RCC 7860 (cell line): ENCODE data around the gene TSPAN7.

Experiments used
- DNase-seq: peaks from one replicate; pipeline ENCODE4 v3.0.0-alpha.2; 2015; ENCODE audit warnings: low spot score
- FAIRE-seq: peaks from 2 replicates; lab custom pipeline; 2012; peaks lifted over from hg19 to GRCh38; lab: Jason Lieb, UNC

The TSPAN7 gene

GRCh38 chrX:38561126-38561868, at the start of gene TSPAN7:
TSS of gene TSPAN7 (plus strand) at chrX:38561542. CDS start at chrX:38561547, 5 bp downstream.
- no peak for FAIRE-seq
- DNase-seq, result no peak

- no peak for DNase-seq
- FAIRE-seq, result no peak
These were observed 48.1 kb upstream of the TSPAN7 start for GRCh38 chrX:38513112-38513742.

- FAIRE-seq, result no peak
- no peak for DNase-seq
These were observed 47.1 kb upstream of the TSPAN7 start for GRCh38 chrX:38514016-38514854.

GRCh38 chrX:38515291-38515690, 46.1 kb upstream of the TSPAN7 start:
- FAIRE-seq (no peak), DNase-seq (no peak)

- FAIRE-seq (no peak), DNase-seq (no peak)
These were observed 45.1 kb upstream of the TSPAN7 start for GRCh38 chrX:38516196-38516774.

GRCh38 chrX:38519651-38520050, 41.7 kb upstream of the TSPAN7 start:
- FAIRE-seq (no peak), DNase-seq (no peak)

GRCh38 chrX:38538134-38538533, 23.2 kb upstream of the TSPAN7 start:
- DNase-seq, result no peak
- no peak for FAIRE-seq

- no peak for FAIRE-seq
- DNase-seq, result no peak
These were observed 21.6 kb upstream of the TSPAN7 start for GRCh38 chrX:38539748-38540147.

- FAIRE-seq, result no peak
These were observed 12.8 kb upstream of the TSPAN7 start for GRCh38 chrX:38548508-38548907.

GRCh38 chrX:38552721-38553120, 8.6 kb upstream of the TSPAN7 start:
- DNase-seq (no peak), FAIRE-seq (no peak)

More at GRCh38 chrX:38548508-38548907, 12.8 kb upstream of the TSPAN7 start:
- no peak for DNase-seq

GRCh38 chrX:38558686-38559085, 2.7 kb upstream of the TSPAN7 start:
- no peak for DNase-seq
- FAIRE-seq, result no peak

- DNase-seq, result no peak
These were observed 591 bp upstream of the TSPAN7 start for GRCh38 chrX:38560776-38561125.

GRCh38 chrX:38561951-38562719, 793 bp downstream of the TSPAN7 start:
- DNase-seq, result no peak
- no peak for FAIRE-seq

More at GRCh38 chrX:38560776-38561125, 591 bp upstream of the TSPAN7 start:
- no peak for FAIRE-seq

GRCh38 chrX:38563030-38563429, 1.7 kb downstream of the TSPAN7 start:
- DNase-seq (no peak), FAIRE-seq (no peak)

GRCh38 chrX:38570396-38570795, 9.1 kb downstream of the TSPAN7 start:
- no peak for FAIRE-seq
- no peak for DNase-seq

GRCh38 chrX:38571058-38571457, 9.7 kb downstream of the TSPAN7 start:
- no peak for FAIRE-seq
- DNase-seq, result no peak

- no peak for FAIRE-seq
- no peak for DNase-seq
These were observed 13.5 kb downstream of the TSPAN7 start for GRCh38 chrX:38574858-38575257.

- DNase-seq (no peak), FAIRE-seq (no peak)
These were observed 14.5 kb downstream of the TSPAN7 start for GRCh38 chrX:38575888-38576287.

GRCh38 chrX:38577738-38578137, 16.4 kb downstream of the TSPAN7 start:
- DNase-seq (no peak), FAIRE-seq (no peak)

GRCh38 chrX:38578167-38578566, 16.8 kb downstream of the TSPAN7 start:
- no peak for FAIRE-seq
- DNase-seq, result no peak

- FAIRE-seq, result no peak
- no peak for DNase-seq
These were observed 21.8 kb downstream of the TSPAN7 start for GRCh38 chrX:38583181-38583580.
